ENCODE data around the gene NBPF12.
"Not testable (repeated sequence)": the region's sequence is repeated elsewhere in the genome, so short reads cannot be mapped to it uniquely, and the experiment has no call there.

NBPF12 gene

GRCh38 chr1:146938242-146938902 is at the start of gene NBPF12:
Gene NBPF12 (plus strand): TSS chr1:146938324. CDS start chr1:146960144, 21,820 bp downstream.
- not testable (repeated sequence) for DNase-seq (ENCODE audit: low spot score)

- not testable (repeated sequence) for DNase-seq (ENCODE audit: low spot score)
Observed at GRCh38 chr1:146891355-146891754, 46.8 kb upstream of the NBPF12 start.

DNA sequence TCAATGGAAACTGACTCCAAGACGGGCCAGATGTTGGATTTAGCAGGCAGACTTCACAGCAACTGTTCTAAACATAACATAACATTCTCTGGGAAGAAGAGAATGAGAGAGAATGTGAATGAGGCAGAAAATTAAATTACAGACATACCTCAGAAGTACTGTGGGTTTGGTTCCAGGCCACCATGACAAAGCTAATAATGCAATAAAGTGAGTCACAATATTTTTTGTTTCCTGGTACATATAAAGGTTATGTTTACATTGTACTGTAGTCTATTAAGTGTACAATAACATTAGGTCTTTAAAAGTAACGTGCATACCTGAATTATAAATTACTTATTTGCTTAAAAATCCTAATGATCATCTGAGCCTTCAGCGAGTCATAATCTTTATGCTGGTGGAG is 45.8 kb upstream of the NBPF12 start:
- not testable (repeated sequence) for DNase-seq (ENCODE audit: low spot score)

- not testable (repeated sequence) for DNase-seq (ENCODE audit: low spot score)
Observed at GRCh38 chr1:146907565-146908261, 30.4 kb upstream of the NBPF12 start.

GRCh38 chr1:146912975-146913374 is 25.1 kb upstream of the NBPF12 start:
- DNase-seq (ENCODE audit: low spot score): not testable (repeated sequence)

- not testable (repeated sequence) for DNase-seq (ENCODE audit: low spot score)
Observed at GRCh38 chr1:146920811-146921210, 17.3 kb upstream of the NBPF12 start.

- not testable (repeated sequence) for DNase-seq (ENCODE audit: low spot score)
Observed at GRCh38 chr1:146922614-146923013, 15.5 kb upstream of the NBPF12 start.

DNA sequence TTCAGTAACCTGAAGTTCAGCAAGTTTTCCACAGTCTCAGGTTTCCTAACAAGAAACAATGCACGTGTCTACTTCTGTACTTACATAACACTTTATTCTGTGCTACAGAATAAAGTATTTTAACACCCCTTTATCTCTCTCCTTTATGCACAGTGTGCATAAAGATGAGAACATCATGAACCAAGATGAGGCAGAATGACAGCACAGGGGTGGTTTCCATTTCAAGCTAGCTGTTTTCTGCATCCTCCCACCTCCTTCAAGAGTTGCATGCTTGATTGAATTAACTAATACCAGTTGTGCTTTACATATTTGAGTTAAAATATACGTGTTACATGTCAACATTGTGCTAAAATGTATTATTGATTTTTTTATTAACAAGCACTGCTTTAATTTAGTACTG is 14.0 kb upstream of the NBPF12 start:
- not testable (repeated sequence) for DNase-seq (ENCODE audit: low spot score)

DNA sequence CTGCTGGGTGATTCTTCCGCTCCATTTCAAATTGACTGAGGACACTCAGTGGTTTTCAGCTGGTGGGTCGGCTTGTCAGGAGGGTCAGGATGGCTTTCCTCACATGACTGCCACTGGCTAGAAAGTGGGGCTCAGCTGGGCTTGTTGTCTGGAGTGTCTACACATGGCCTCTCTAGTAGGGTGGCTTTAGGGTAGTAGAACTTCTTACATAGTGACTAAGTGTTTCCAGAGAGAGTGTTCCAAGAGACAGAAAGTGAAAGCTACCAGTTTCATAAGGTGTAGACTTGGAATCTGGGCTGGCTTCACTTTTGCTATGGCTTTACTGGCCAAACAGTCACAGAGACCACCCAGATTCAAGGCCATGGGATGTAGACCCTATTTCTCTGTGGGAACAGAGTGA is 11.7 kb upstream of the NBPF12 start:
- DNase-seq (ENCODE audit: low spot score): not testable (repeated sequence)

DNA sequence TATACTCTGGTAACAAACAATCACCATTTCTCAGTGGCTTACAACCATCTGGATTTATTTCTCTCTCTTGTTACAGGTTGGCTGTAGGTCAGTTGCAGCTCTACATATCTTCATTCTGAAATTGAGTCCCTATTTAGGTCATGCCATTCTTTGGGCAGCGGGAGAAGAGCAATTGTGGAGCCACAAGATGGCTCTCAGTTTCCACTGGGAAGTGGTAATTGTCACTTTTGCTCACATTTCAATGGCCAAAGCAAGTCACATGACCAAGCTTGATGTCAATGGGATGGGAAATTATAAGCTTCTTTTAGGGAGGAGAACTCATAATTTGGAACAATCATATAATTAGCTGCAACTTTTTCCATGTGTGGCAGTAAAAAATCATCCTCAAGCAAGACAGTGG is 7.9 kb upstream of the NBPF12 start:
- not testable (repeated sequence) for DNase-seq (ENCODE audit: low spot score)

DNA sequence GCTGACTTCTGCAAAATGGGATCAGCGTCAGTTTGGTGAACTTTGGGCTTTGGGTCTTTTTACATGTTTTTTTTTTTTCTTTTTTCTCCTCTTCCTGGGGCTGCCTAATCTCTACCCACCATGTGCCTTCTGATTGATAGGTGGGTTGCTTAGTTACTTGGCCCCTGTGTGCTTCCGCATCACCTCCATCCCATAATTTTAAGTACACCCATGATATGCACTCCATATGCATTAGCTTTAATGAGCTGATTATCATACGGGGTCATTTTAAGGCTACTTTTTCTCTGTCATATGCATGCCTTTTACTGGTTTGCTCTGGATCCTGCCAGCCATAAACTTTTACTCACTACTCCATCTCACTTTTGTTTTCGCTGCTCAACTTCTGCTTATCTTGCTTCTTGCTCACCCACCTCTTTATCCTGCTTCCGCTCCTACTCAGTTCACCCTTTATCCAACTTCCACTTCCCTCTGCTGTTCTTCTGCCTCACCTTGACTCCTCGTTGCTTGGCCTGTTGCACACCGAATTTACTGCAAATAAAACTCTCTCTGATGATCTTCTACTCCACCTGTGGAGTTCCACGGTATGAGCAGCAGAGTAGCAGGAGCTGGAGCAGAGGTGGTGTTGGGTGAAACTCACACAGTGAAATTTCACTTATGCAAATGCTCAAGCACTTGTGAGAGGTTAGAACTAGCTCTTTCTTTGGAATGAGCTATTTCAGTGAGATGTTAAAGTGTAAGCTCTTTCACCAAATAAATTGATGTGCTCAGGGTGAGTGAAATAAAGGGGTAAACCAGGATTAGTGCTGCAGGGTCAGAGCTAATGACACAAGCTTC is 3.5 kb upstream of the NBPF12 start:
- DNase-seq (ENCODE audit: low spot score): not testable (repeated sequence)

GRCh38 chr1:146937462-146937861 is 662 bp upstream of the NBPF12 start:
- DNase-seq (ENCODE audit: low spot score): not testable (repeated sequence)

- not testable (repeated sequence) for DNase-seq (ENCODE audit: low spot score)
Observed at GRCh38 chr1:146938927-146939786, 1.0 kb downstream of the NBPF12 start.

GRCh38 chr1:146940293-146940692 is 2.2 kb downstream of the NBPF12 start:
- not testable (repeated sequence) for DNase-seq (ENCODE audit: low spot score)

GRCh38 chr1:146943342-146943886 is 5.3 kb downstream of the NBPF12 start:
- not testable (repeated sequence) for DNase-seq (ENCODE audit: low spot score)

- not testable (repeated sequence) for DNase-seq (ENCODE audit: low spot score)
Observed at GRCh38 chr1:146948127-146948526, 10.0 kb downstream of the NBPF12 start.

GRCh38 chr1:146964340-146964739 is 26.2 kb downstream of the NBPF12 start:
- not testable (repeated sequence) for DNase-seq (ENCODE audit: low spot score)

GRCh38 chr1:146966351-146966750 is 28.2 kb downstream of the NBPF12 start:
- not testable (repeated sequence) for DNase-seq (ENCODE audit: low spot score)

- not testable (repeated sequence) for DNase-seq (ENCODE audit: low spot score)
Observed at GRCh38 chr1:146970656-146971055, 32.5 kb downstream of the NBPF12 start.

GRCh38 chr1:146972681-146973080 is 34.6 kb downstream of the NBPF12 start:
- DNase-seq (ENCODE audit: low spot score): not testable (repeated sequence)

GRCh38 chr1:146985855-146986254 is 47.7 kb downstream of the NBPF12 start:
- DNase-seq (ENCODE audit: low spot score): not testable (repeated sequence)
